Endothelial cell (in vitro differentiated cells): ENCODE data around the gene SPINK5. TPM values are rescaled to one million over a fixed set of nuclear protein-coding genes. Genes with fewer than 3 reads are reported as not detected.
A peak's percentile ranks its signal among the peaks of the same experiment; 100 is the strongest.

Experiments
- DNase-seq: peaks from one replicate; pipeline ENCODE4 v3.0.0; 2021; ENCODE audit warnings: low spot score
- H3K27ac Mint-ChIP-seq: one replicate; pipeline ENCODE4 v1.8.0; 2021; ENCODE audit warnings: mixed read lengths, inconsistent platforms; ENCODE audit not compliant: unreplicated experiment
- H3K27me3 Mint-ChIP-seq: one replicate; pipeline ENCODE4 v1.8.0; 2021; ENCODE audit warnings: mild to moderate bottlenecking, moderate library complexity, mixed read lengths, inconsistent platforms; ENCODE audit not compliant: unreplicated experiment
- H3K36me3 Mint-ChIP-seq: one replicate; pipeline ENCODE4 v1.8.0; 2021; ENCODE audit warnings: mild to moderate bottlenecking, low read depth, mixed read lengths, inconsistent platforms; ENCODE audit not compliant: unreplicated experiment
- H3K4me1 Mint-ChIP-seq: one replicate; pipeline ENCODE4 v1.8.0; 2021; ENCODE audit warnings: mild to moderate bottlenecking, mixed read lengths, inconsistent platforms; ENCODE audit not compliant: unreplicated experiment
- H3K4me3 Mint-ChIP-seq: one replicate; pipeline ENCODE4 v1.8.0; 2021; ENCODE audit warnings: mild to moderate bottlenecking, mixed read lengths, inconsistent platforms; ENCODE audit not compliant: unreplicated experiment
- H3K9me3 Mint-ChIP-seq: one replicate; pipeline ENCODE4 v1.8.0; 2021; ENCODE audit warnings: mixed read lengths, inconsistent platforms; ENCODE audit not compliant: unreplicated experiment
- CTCF ChIP-seq: fragments of 200-600 bp; sonication (generic); IDR thresholded peaks from one replicate; pipeline ENCODE4 v1.5.0; 2021; ENCODE audit warnings: antibody characterized with exemption; ENCODE audit not compliant: unreplicated experiment
- total RNA-seq: library from RNA; stranded (reverse); fragmentation: NEBNext Ultra II Directional; extraction: Animal tissue kit (Norgen Biotek cat#: 25700); gene quantifications from one replicate; pipeline ENCODE4 v1.2.1, GENCODE V29; 2021; ENCODE audit not compliant: unreplicated experiment

SPINK5 gene
- total RNA-seq, 1 donor from 2014 or later = 4.3 TPM

GRCh38 chr5:148141645-148142044 is 77.9 kb downstream of the SPINK5 start:
- H3K4me3 Mint-ChIP-seq = no peak overlapping the region
- H3K27ac Mint-ChIP-seq = no peak overlapping the region
- DNase-seq = no peak
- H3K4me1 Mint-ChIP-seq = peaks cover 14% of the 10 kb centered on the region
- H3K9me3 Mint-ChIP-seq = no peaks in the 10 kb centered on the region
- peaks cover 1% of the 10 kb centered on the region for H3K27me3 Mint-ChIP-seq
- H3K36me3 Mint-ChIP-seq = no peaks in the 10 kb centered on the region
- TF ChIP-seq CTCF = no peak

GRCh38 chr5:148145916-148146315 is 82.1 kb downstream of the SPINK5 start:
- Mint-ChIP-seq H3K9me3 (no peaks in the 10 kb centered on the region), H3K4me3 (no peak overlapping the region), H3K36me3 (no peaks in the 10 kb centered on the region), H3K27ac (peak overlapping the region; percentile 83), H3K4me1 (peaks cover 14% of the 10 kb centered on the region), H3K27me3 (peaks cover 1% of the 10 kb centered on the region)
- peak; percentile 5 for DNase-seq
- no peak for TF ChIP-seq CTCF

GRCh38 chr5:148146487-148146886 is 82.7 kb downstream of the SPINK5 start:
- H3K4me3 Mint-ChIP-seq = no peak overlapping the region
- no peaks in the 10 kb centered on the region for H3K9me3 Mint-ChIP-seq
- no peaks in the 10 kb centered on the region for H3K36me3 Mint-ChIP-seq
- H3K4me1 Mint-ChIP-seq = peaks cover 14% of the 10 kb centered on the region
- DNase-seq = no peak
- H3K27me3 Mint-ChIP-seq = peaks cover 1% of the 10 kb centered on the region
- H3K27ac Mint-ChIP-seq = peak overlapping the region; percentile 73
- no peak for TF ChIP-seq CTCF

GRCh38 chr5:148147415-148147814 is 83.6 kb downstream of the SPINK5 start:
- H3K36me3 Mint-ChIP-seq = no peaks in the 10 kb centered on the region
- H3K4me3 Mint-ChIP-seq = no peak overlapping the region
- DNase-seq = no peak
- no peak for TF ChIP-seq CTCF
- H3K4me1 Mint-ChIP-seq = peaks cover 14% of the 10 kb centered on the region
- no peaks in the 10 kb centered on the region for H3K9me3 Mint-ChIP-seq
- H3K27ac Mint-ChIP-seq = no peak overlapping the region
- peaks cover 1% of the 10 kb centered on the region for H3K27me3 Mint-ChIP-seq

GRCh38 chr5:148151872-148152271 is 88.1 kb downstream of the SPINK5 start:
- TF ChIP-seq CTCF = no peak
- Mint-ChIP-seq H3K9me3 (no peaks in the 10 kb centered on the region), H3K27ac (no peak overlapping the region), H3K4me1 (no peaks in the 10 kb centered on the region), H3K27me3 (no peaks in the 10 kb centered on the region), H3K4me3 (no peak overlapping the region), H3K36me3 (no peaks in the 10 kb centered on the region)
- no peak for DNase-seq
